Activated CD4-positive, alpha-beta T cell treated with anti-CD3 and anti-CD28 coated beads for 24 hours (primary cell): ENCODE measurements around the gene PLEKHG3.
A peak's percentile ranks its signal among the peaks of the same experiment; 100 is the strongest.

Source experiments
- DNase-seq, 2 donors: peaks; one replicate each; pipeline ENCODE4 v3.0.0-alpha.2; 2020; ENCODE audit warnings: low read depth in 2 of 2

The PLEKHG3 gene

DNA sequence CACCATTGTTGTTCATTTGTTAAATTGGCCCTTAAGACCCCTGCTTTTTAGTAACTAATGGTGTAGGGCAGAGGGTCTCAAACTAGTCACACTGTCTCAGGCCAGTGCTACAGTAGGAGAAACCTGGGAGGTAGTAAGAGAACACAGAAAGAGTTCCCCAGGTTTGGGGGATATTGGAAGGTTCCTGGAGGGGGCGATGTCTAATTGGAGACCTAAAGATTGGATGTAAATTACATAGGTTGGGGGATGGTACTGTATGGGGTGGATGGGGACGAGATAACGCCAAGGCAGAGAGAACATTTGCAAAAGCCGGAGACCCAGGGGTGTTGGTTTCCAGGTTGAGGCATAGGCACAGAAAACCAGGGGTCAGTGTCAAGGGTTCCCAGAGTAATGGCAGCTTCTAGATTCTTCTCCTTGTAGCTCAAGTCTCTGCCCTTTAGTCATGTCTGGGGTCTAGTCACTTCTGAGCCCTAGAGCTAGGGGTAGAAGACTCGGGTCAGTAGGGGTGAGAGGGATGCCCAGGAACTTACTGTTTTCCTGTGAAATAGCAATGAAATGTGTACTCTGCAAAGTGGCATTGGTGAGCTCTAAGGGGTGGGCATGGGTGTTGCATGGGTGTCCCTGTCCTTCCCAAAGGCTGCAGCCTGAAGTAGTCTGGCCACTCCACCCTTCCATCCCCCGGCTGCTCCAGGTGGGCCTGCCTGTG, 21.8 kb downstream of the PLEKHG3 start:
- DNase-seq, result no peak

DNA sequence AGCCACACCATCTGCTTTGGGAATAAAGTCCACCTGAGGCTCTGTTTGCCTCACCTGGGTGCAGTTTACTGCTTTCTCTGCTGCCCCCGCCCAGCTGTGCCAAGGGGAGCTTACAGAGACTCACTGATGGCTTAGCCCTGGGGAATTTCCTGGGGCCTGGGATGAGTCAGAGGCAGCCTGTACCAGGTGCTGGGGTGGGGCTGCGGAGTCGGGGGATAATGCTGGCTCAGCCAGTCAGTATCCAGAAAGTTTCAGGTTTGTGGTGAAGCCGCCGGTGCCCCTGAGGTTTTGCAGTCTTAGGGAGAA, 22.3 kb downstream of the PLEKHG3 start:
- peak in 1 of 2 donors; percentile 14 for DNase-seq

DNA sequence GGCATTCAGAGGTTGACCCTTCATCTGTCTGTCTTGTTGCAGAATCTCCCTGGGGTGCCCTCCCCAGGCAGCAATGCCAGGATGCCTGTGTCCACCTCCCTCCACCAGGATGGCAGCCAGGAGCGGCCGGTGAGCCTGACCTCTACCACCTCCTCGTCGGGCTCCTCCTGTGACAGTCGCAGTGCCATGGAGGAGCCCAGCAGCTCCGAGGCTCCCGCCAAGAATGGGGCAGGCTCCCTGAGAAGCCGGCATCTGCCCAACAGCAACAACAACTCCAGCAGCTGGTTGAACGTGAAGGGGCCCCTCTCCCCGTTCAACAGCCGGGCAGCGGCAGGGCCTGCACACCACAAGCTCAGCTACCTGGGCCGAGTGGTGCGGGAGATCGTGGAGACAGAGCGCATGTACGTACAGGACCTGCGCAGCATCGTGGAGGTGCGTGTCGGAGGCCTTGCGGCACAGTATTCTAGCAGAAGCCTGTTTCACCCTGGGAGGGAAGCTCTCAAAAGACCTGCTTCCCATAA, 23.4 kb downstream of the PLEKHG3 start:
- DNase-seq, result no peak

DNA sequence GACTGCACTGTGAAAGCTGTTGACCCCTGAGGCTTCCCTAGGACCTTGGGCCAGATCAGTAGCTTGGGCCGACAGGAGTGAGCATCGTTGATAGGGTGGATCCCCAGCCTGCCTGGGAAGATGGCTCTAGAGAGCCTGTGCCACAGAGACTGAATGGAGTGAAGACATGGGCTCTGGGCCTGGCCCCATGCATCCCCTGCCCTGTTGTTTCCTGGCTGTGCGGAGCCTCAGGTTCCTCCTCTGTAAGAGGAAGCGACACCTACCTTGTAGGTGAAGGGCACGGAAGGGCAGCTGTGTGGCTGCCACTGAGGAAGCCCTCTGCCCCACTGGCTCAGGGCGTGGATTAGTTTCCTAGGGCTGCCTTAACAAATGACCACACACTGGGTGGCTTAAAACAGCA, 23.9 kb downstream of the PLEKHG3 start:
- no peak for DNase-seq

DNA sequence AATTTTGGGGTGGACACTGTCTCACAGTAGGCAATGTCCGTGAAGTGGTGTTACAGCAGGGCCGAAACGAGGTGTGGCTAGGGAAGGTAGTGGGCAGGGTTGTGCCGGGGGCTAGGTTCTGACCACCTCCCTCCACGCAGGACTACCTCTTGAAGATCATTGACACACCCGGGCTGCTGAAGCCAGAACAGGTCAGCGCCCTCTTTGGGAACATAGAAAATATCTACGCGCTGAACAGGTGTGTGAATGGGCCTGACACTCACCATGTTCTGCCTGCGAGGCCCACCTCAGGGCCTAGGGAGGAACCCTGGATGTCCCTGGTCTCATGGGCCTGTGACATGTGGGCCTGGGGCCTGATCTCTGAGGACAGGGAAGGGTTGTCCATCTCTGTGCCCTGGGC, 24.6 kb downstream of the PLEKHG3 start:
- no peak for DNase-seq

DNA sequence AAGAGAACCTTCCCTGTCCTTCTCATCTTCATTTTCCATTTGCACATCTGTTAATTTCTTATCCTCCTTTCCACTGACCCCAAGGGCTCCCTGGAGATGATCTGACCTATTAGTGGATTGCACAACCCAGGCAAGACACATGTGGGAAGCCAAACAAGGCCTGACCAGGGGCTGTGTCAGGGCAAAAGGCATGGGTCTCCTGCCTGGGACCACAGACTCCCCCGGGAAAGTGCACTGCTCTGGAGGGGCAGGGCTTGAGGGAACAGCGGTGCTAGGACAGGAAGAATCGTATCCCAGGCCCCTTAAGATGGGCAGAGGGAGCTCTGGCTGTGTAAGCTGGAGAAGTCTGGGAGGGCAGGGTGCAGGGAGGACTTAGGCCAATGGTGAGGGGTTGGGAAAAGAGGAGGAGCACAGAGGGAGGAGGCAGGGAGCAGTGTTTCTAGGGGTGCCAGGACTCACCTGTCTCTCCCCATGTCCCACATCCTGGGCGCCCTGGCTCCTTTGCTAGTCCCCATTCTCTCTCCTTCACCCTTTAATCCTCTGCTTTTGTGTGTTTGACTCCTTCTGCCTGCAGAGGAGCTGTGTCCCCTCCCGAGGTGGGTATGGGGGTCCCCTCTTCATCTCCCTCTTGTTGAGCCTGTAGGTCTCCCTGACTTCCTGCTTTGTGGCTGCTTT, 25.3 kb downstream of the PLEKHG3 start:
- DNase-seq, result no peak

DNA sequence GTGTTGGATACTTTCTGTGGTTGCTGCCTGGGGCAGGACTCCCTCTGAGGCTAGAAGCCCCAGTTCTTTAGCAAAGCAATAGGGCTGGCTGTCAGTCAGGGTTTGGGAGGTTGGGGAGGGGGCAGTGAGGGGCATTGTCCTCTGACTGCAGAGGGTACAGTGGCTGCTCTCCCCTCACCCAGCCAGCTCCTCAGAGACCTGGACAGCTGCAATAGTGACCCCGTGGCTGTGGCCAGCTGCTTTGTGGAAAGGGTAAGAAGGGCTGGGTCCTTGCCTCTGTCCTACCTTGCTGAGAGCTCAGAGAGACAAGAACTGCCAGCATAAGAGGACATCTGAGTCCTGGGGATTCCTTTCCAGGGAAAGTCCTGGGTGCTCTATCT, 25.8 kb downstream of the PLEKHG3 start:
- no peak for DNase-seq

DNA sequence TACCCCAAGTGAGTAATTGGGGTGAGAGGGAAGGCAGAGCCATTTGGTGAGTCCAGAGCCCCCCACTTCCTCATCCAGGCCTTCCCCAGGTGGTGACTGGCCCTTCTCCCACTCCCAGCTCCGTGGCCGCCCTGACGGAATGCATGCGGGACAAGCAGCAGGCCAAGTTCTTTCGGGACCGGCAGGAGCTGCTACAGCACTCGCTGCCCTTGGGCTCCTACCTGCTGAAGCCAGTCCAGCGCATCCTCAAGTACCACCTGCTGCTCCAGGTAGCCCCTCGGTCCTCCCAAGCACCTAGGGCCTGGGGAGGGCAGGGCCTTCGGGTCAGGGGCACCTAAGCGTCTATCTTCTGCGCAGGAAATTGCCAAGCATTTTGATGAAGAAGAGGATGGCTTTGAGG, 26.5 kb downstream of the PLEKHG3 start:
- no peak for DNase-seq

DNA sequence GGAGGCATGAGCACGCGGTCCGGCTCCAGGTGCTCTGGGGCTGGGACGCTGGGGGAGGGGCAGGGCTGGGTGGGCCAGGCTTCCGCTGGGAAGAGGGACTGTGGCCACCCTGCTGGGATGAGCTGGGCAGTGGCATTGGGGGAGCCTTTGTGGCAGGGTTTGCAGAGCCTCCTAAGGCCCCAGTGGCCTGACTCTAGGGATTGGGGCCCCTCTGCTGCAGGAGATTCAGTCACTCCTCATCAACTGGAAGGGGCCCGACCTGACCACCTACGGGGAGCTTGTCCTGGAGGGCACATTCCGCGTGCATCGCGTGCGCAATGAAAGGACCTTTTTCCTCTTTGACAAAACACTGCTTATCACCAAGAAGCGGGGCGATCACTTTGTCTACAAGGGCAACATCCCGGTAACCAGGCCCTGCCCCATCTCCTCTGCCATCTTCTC, 26.9 kb downstream of the PLEKHG3 start:
- DNase-seq, result no peak

DNA sequence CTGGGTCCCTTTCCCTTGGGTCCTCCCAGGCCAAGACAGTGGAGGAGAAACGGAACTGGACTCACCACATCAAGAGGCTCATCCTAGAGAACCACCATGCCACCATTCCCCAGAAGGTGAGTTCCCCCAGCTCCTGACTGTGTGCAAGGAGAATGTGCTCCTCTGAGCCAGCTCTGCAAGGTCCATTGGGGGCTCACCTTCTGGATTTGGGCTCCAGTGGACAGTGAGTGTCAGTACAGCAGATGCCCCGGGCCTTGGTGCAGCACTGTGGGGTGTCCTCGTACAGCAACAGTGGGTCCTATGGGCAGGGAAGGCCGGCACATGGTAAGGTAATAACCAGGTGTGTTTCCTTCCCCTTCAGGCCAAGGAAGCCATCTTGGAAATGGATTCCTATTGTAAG, 27.8 kb downstream of the PLEKHG3 start:
- DNase-seq, result no peak

DNA sequence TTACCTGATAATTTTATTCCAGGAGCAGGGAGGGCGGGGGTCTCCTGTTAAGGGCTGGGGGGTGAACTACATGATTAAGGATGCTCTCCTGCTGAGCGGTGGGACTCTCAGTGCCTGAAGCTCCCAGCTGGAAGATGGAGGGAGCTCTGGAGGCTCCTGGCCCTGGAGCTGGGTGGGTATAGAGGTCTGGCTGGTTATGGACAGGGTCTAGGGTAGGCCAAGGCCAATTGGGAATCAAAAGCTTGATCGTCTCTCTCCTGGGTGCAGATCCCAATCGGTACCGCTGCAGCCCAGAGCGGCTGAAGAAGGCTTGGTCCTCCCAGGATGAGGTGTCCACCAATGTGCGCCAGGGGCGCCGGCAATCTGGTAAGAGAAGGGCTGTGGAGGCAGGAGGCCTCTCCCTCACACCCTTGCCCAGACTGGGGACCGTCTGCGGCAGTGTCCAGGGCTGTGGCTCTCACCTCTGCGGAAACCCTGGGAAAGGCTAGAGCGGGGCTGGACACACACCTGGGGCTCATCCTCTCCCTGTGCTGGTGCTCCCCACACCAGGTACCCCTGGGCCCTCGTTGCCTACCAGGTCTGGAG, 28.4 kb downstream of the PLEKHG3 start:
- DNase-seq, result no peak

DNA sequence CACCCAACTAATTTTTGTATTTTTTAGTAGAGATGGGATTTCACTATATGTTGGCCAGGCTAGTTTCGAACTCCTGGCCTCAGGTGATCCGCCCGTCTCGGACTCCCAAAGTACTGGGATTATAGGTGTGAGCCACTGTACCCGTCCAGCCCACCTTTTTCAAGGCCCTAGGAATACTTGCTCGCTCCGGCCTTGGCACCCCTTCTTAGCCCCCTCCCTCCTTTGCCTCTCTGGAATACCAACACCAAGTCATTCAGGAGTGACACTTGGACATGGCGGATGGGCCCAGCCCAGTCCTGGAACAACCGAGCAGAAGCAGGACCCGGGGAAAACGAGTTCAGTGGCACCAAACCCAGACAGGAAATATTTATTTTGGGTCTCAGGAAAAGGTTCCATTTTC, 29.1 kb downstream of the PLEKHG3 start:
- no peak for DNase-seq

DNA sequence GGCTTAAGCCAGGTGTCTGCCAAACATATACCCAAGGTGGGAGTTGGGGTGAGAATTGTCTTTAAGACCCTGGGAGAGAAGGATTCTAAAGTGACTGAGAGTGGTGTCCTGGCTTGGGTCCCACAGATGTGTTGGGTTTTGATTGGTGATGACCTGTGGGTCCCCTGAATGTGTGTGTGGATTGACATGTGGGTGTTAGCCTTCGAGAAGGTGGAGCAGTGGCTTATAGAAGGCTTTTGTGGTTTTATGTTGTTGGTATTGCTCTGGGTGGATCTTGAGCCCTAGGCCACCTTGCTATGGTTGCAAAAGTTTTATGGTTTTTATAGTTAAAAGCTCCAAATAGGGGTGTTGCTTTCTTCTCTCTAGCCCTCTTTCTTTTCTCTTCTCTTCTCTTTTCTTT, 29.7 kb downstream of the PLEKHG3 start:
- DNase-seq, result no peak

DNA sequence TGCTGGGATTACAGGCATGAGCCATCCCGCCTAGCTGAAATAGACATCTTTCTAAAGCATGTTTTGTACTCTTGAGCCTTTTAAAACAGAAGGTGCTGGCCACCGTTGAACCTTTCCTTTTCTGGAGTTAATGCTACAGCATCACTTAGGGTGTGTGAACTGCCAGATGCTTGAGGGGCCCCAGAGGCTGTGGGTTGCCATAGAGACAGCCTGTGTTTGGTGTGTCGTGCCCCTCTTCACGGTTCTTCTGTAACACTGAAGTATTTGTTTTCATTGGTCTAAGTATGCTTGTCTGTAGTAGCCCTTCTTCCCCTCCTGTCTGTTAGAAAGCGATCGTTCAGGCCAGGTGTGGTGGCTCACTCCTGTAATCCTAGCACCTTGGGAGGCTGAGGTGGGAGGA, 30.8 kb downstream of the PLEKHG3 start:
- no peak for DNase-seq

DNA sequence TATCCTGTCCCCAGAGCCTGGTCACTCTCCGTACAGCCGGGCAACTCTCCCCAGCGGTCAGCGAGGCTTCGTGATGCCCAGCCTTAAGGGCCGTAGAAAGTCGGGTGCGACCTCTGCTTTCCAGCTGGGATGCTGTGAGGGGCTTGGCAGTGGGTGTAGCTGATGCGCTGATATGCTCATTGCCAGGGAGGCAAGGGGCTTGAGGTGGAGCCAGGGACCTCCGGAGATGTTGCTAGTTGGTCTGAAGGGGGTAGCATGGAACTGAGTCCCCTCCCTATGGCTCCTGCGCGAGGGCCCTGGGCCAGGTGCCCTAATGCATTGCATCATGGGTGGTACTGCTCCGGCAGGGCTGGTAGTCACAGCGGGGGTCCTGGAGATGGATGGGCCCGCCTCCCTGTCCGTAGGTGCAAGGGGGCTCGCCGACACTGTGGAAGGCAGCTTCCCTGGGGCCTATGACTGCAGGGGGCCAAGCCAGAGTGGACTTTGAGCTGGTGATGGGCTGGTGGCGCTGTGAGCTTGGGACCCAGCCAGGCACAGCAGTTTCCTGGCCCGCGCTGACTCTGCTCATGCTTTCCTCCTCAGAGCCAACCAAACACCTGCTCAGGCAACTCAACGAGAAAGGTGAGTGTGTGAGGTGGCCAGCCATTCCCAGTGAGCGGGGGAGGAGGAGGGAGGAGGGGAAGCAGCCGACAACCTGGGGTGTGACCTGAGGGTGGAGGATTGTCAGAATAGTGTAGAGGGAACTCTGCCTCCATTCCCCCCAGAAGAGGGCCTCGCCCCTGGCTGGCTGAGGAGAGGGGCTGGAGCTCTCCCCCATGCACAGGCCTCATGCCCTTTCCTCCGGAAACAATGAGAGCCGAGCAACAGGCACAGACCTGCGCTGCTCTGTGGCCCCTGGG, 32.3 kb downstream of the PLEKHG3 start:
- no peak for DNase-seq

DNA sequence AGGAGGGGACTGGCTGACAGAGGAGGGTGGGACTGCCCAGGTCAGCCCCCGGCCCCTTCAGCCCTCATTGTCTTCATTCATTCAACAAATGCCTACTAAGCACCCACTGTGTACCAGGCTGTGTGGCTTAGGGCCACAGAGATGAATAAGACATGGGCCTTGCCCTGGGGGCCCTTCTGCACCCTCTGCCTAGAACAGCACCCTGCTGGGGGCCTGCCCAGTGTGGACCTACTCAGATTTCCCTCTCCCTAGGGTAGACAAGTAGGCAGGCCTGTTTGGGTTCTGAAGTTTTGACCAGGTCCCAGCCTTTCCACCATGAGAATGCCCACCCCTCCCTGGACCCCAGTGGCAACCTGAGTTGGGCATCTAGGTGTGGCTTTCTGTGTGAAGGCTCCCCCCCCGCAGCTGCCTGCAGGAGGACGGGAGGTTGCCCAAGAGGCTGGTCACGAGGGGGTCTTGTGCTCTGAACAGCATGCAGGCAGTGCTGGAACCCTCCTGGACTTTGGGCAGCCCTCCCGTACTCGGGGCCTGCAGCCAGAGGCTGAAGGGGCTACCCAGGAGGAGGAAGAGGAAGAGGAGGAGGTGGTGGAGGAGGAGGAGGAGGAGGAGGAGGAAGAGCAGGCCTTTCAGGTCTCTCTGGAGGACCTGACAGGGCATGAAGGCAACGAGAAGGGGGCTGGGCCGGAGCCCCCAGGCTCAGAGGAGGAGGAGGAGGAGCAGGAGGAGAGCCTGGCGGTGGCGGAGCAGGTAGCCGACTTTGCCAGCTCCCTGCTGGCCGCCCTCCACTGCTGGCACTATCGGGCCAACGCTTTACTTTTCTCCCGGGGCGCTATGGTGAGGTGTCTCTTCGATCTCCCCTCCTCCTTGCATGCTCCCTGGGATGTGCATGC, 33.4 kb downstream of the PLEKHG3 start:
- no peak for DNase-seq

DNA sequence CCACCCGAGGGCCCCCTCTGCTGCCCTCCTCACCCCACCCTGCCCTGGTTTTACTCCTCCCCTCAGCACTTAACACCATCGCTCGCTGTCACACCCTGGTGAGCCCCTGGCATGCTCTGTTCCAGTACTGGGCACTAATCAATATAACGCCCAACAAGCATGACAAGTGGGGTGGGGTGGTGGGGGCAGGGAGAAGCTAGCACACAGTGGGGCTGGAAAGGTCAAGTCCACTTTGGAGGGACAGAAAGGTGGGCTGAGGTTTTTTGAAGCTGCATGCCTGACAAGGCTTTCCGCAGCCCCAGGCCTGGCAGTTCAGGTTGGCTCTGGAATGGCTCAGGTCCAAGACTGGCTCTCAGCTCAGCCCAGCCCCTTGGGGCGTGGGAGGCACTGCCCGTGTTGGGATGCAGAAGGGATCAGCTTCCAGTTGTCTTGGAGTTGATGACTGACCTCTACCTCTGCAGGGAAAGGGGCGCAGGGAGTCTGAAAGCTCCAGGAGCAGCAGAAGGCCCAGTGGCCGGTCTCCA, 34.1 kb downstream of the PLEKHG3 start:
- DNase-seq, result no peak

DNA sequence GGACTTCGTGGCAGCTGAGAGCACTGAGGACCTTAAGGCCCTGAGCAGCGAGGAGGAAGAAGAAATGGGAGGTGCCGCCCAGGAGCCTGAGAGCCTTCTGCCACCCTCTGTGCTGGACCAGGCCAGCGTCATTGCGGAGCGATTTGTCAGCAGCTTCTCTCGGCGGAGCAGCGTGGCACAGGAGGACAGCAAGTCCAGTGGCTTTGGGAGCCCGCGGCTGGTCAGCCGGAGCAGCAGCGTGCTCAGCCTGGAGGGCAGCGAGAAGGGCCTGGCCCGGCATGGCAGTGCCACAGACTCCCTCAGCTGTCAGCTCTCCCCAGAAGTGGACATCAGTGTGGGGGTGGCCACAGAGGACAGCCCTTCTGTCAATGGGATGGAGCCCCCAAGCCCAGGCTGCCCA, 37.0 kb downstream of the PLEKHG3 start:
- no peak for DNase-seq

DNA sequence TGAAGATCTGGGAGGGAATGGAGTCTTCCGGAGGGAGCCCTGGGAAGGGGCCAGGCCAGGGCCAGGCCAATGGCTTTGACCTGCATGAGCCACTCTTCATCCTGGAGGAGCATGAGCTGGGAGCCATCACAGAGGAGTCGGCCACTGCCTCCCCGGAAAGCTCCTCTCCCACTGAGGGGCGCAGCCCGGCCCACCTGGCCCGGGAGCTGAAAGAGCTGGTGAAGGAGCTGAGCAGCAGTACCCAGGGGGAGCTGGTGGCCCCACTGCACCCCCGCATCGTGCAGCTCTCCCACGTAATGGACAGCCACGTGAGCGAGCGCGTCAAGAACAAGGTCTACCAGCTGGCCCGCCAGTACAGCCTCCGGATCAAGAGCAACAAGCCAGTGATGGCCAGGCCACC, 37.7 kb downstream of the PLEKHG3 start:
- DNase-seq, result no peak

DNA sequence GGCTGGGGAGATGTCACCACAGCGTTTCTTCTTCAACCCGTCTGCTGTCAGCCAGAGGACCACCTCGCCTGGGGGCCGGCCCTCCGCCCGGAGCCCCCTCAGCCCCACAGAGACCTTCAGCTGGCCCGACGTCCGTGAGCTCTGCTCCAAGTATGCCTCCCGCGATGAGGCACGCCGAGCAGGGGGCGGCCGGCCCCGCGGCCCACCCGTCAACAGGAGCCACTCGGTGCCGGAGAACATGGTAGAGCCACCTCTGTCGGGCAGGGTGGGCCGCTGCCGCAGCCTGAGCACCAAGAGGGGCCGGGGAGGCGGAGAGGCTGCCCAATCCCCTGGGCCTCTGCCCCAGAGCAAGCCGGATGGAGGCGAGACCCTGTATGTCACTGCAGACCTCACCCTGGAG, 38.8 kb downstream of the PLEKHG3 start:
- no peak for DNase-seq

DNA sequence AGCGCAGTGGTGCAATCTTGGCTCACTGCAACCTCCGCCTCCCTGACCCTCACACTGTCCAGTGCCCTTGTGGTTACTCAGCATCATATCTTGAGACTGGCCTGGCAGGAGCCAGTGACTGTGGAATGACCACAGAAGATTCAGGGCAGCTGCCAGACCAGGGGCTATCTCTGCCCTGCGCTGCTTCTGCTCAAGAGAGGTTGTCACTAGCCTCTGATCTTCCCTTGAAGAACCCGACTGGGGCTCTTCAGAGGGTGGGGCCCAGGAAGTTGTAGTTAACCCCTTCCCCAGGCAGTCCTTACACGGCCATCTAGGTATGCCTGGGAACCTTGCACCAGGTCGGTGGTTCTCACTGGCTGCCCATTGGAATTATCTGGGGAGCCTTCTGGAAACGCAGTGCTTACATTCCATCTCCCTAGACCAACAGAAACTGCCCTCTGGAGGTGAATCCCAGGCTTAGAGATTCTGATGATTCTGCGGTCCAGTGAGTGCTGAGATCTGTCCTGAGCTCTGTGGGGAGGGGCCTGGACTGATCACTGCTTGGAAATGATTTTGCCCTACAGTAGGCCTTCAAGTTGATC, 41.4 kb downstream of the PLEKHG3 start:
- DNase-seq, result no peak
